ENCODE results near the gene CLIC1.
A peak's percentile ranks its signal among the peaks of the same experiment; 100 is the strongest.

GRCh38 chr6:31702819-31703716 lies 33.3 kb downstream of the CLIC1 start, which contains the start of gene ABHD16A:
- TF ChIP-seq POLR2AphosphoS5 (IDR thresholded peaks at IDR 0.05; ENCODE audit: low read depth, low read length), result peak; percentile 88
- TF ChIP-seq SIN3A (IDR thresholded peaks at IDR 0.05; ENCODE audit: borderline replicate concordance, insufficient read depth, low read length), result peak; percentile 52; the same call in 1 of the 2 replicates
- TF ChIP-seq FOXP2 (optimal IDR thresholded peaks at IDR 0.05; ENCODE audit: borderline replicate concordance, extremely low read depth, extremely low read length, insufficient read depth), result peak; percentile 95
